ENCODE data around the gene SLK.

GRCh38 chr10:104031631-104032030 lies 64.7 kb downstream of the SLK start:
- TF ChIP-seq, protein P1, sequence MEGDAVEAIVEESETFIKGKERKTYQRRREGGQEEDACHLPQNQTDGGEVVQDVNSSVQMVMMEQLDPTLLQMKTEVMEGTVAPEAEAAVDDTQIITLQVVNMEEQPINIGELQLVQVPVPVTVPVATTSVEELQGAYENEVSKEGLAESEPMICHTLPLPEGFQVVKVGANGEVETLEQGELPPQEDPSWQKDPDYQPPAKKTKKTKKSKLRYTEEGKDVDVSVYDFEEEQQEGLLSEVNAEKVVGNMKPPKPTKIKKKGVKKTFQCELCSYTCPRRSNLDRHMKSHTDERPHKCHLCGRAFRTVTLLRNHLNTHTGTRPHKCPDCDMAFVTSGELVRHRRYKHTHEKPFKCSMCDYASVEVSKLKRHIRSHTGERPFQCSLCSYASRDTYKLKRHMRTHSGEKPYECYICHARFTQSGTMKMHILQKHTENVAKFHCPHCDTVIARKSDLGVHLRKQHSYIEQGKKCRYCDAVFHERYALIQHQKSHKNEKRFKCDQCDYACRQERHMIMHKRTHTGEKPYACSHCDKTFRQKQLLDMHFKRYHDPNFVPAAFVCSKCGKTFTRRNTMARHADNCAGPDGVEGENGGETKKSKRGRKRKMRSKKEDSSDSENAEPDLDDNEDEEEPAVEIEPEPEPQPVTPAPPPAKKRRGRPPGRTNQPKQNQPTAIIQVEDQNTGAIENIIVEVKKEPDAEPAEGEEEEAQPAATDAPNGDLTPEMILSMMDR (IDR thresholded peaks at IDR 0.05) = no peak
- TF ChIP-seq ZFX (IDR thresholded peaks at IDR 0.05; ENCODE audit: borderline replicate concordance) = no peak

Measured in 22Rv1 (cell line).